GM23248 (cell line): Measurements from ENCODE around the gene CYP3A4. TPM values are rescaled to one million over a fixed set of nuclear protein-coding genes. Genes with fewer than 3 reads are reported as not detected.

Source experiments
- DNase-seq: peaks from one replicate; pipeline ENCODE4 v3.0.0-alpha.2; 2015
- H2AFZ ChIP-seq: fragments of 200-600 bp; sonication (generic); 2 replicates; pipeline ENCODE4 v1.6.1; 2016; ENCODE audit warnings: antibody characterized with exemption
- H3F3A ChIP-seq: fragments of 200-600 bp; sonication (generic); 2 replicates; pipeline ENCODE4 v1.6.1; 2016; ENCODE audit warnings: mild to moderate bottlenecking, antibody characterized with exemption, mixed run types; ENCODE audit not compliant: insufficient read depth
- H3K27ac ChIP-seq: fragments of 200-600 bp; sonication (generic); 2 replicates; pipeline ENCODE4 v1.5.1; 2016; ENCODE audit warnings: mild to moderate bottlenecking
- H3K27me3 ChIP-seq: fragments of 200-600 bp; sonication (generic); replicated peaks from 2 replicates; pipeline ENCODE4 v1.6.1; 2016; ENCODE audit warnings: mild to moderate bottlenecking; ENCODE audit not compliant: insufficient read depth
- H3K36me3 ChIP-seq: fragments of 200-600 bp; sonication (generic); 2 replicates; pipeline ENCODE4 v1.6.1; 2016; ENCODE audit warnings: low read depth, mild to moderate bottlenecking
- H3K4me1 ChIP-seq: fragments of 200-600 bp; sonication (generic); 2 replicates; pipeline ENCODE4 v1.6.1; 2016; ENCODE audit warnings: mild to moderate bottlenecking; ENCODE audit not compliant: insufficient read depth
- H3K4me2 ChIP-seq: fragments of 200-600 bp; sonication (generic); one replicate; pipeline ENCODE4 v1.6.1; 2016; ENCODE audit warnings: mild to moderate bottlenecking; ENCODE audit not compliant: unreplicated experiment
- H3K4me3 ChIP-seq: fragments of 200-600 bp; sonication (generic); 2 replicates; pipeline ENCODE4 v1.5.1; 2016; ENCODE audit warnings: mild to moderate bottlenecking
- H3K79me2 ChIP-seq: fragments of 200-600 bp; sonication (generic); 2 replicates; pipeline ENCODE4 v1.6.1; 2016; ENCODE audit warnings: mild to moderate bottlenecking; ENCODE audit not compliant: insufficient read depth
- H3K9ac ChIP-seq: fragments of 200-600 bp; sonication (generic); 2 replicates; pipeline ENCODE4 v1.6.1; 2016; ENCODE audit warnings: mild to moderate bottlenecking
- H3K9me2 ChIP-seq: fragments of 200-600 bp; sonication (generic); 2 replicates; pipeline ENCODE4 v1.6.1; 2016; ENCODE audit warnings: mixed run types, mild to moderate bottlenecking, moderate library complexity; ENCODE audit not compliant: insufficient read depth
- H3K9me3 ChIP-seq: fragments of 200-600 bp; sonication (generic); one replicate; pipeline ENCODE4 v1.6.1; 2017; ENCODE audit warnings: low read depth
- H4K20me1 ChIP-seq: fragments of 200-600 bp; sonication (generic); 2 replicates; pipeline ENCODE4 v1.6.0; 2016; ENCODE audit not compliant: insufficient read depth
- EZH2 ChIP-seq: fragments of 200-600 bp; sonication (generic); IDR thresholded peaks from 2 replicates; pipeline ENCODE4 v1.6.1; 2018; ENCODE audit warnings: antibody characterized with exemption, mild to moderate bottlenecking; ENCODE audit not compliant: insufficient read depth, poor library complexity, severe bottlenecking
- EZH2phosphoT487 ChIP-seq: fragments of 200-600 bp; sonication (generic); IDR thresholded peaks from 2 replicates; pipeline ENCODE4 v1.6.1; 2018; ENCODE audit warnings: antibody characterized with exemption, moderate library complexity, mild to moderate bottlenecking, low read depth; ENCODE audit not compliant: insufficient read depth
- WGBS, 2 experiments: methylation state at CpG; one replicate each; pipeline ENCODE4 v1.1.6; 2015 to 2017; ENCODE audit warnings: low lambda C conversion rate in 2 of 2, low coverage in 1 of 2; ENCODE audit errors: missing lambda C conversion rate in 2 of 2; 5-methylcytosine and 5-hydroxymethylcytosine counted together
- in situ Hi-C: fragments of 300-500 bp; cut with MboI; formaldehyde crosslinking; loops from 2 replicates; pipeline ENCODE4 v1.15.0; 2020
- polyA plus RNA-seq: library from polyadenylated mRNA; unstranded; fragments of >200 nt; fragmentation: Nextera tagmentation; extraction: Ambion mirVana; gene quantifications from 2 replicates; pipeline ENCODE4 v1.2.1, GENCODE V29; 2016
- total RNA-seq: library from RNA; depleted of rRNA; stranded (reverse); fragments of >200 nt; shearing (Covaris generic); gene quantifications from 2 replicates; pipeline ENCODE4 v1.2.3, GENCODE V29; 2014; rRNA removed

The CYP3A4 gene
- total RNA-seq (not detected in 2 replicates), polyA plus RNA-seq (not detected in 2 replicates)

DNA sequence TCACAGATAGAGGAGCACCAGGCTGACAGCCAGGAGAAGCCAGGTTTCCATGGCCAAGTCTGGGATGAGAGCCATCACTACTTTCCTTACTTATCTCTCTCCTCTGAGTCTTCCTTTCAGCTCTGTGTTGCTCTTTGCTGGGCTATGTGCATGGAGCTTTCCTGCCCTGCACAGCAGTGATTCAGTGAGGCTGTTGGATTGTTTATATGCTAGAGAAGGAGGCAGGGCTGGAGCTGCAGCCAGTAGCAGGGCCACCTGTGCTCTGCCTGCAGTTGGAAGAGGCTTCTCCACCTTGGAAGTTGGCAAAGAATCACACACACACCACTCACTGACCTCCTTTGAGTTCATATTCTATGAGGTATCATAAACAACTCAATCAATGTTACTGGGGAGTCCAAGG, at the start of gene CYP3A4:
Gene CYP3A4 (minus strand): TSS at position 178 of the 400 bp plus-strand sequence. CDS start 103 bp downstream, at position 75.
- H3K9me3 ChIP-seq, result no peaks in the 10 kb centered on the region
- no peaks in the 10 kb centered on the region for H3K36me3 ChIP-seq
- H4K20me1 ChIP-seq, result no peaks in the 10 kb centered on the region
- H3F3A ChIP-seq, result peaks cover 6% of the 10 kb centered on the region; the same call in 1 of the 2 replicates
- peaks cover 9% of the 10 kb centered on the region for H3K4me1 ChIP-seq
- in situ Hi-C loops, result no loop called here
- no peak within 1 kb of the TSS for H3K9ac ChIP-seq
- H2AFZ ChIP-seq, result no peak within 1 kb of the TSS
- TF ChIP-seq EZH2 (no peak), EZH2phosphoT487 (no peak)
- H3K4me2 ChIP-seq, result no peak within 1 kb of the TSS
- H3K4me3 ChIP-seq, result no peak within 1 kb of the TSS
- DNase-seq, result peak; percentile 6
- H3K27ac ChIP-seq, result no peak within 1 kb of the TSS
- peaks cover 43% of the 10 kb centered on the region; the same call in 1 of the 2 replicates for H3K27me3 ChIP-seq
- H3K79me2 ChIP-seq, result no peaks in the 10 kb centered on the region
- no peaks in the 10 kb centered on the region for H3K9me2 ChIP-seq

DNA sequence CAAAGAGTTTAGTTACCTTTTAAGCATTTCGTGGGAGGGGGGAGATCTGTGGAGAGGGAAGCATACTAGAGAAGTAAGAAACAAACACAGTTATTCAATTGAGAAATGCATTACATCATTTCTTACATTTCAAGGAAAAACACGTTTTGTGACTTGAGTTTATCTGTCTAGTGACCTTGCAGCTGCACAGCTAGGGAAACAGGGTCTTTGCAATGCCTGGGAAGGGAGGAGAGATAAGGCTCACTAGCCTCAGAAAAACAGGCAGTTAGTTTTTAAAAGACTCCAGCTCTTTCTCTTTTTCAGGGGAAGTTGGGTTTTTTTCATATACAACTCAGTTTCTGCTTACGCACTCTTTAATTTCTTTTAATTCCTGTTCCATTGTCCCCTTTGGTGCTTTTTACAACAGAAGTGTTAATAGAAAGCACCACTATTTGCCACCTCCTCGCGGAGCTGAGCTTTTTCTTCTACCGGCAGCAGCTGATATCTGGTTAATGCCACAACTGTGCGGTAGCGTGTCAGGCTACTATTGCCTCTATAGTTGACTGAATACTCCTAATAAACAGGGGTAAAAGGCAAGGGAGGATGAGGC, 49.4 kb upstream of the CYP3A4 start:
- no peak for DNase-seq
- TF ChIP-seq EZH2phosphoT487 (no peak), EZH2 (no peak)
- Histone ChIP-seq H3K79me2 (no peaks in the 10 kb centered on the region), H3K27me3 (peaks cover 32% of the 10 kb centered on the region), H3F3A (no peaks in the 10 kb centered on the region), H4K20me1 (no peaks in the 10 kb centered on the region), H3K9me2 (no peaks in the 10 kb centered on the region), H3K4me1 (no peaks in the 10 kb centered on the region), H2AFZ (no peak overlapping the region), H3K36me3 (no peaks in the 10 kb centered on the region), H3K9me3 (no peaks in the 10 kb centered on the region), H3K27ac (no peak overlapping the region), H3K9ac (no peak overlapping the region), H3K4me2 (no peak overlapping the region), H3K4me3 (no peak overlapping the region)
- in situ Hi-C loops, result no loop called here
- 48 to 53% methylated on average over 8 of the region's 8 CpGs for WGBS, 2 experiments

DNA sequence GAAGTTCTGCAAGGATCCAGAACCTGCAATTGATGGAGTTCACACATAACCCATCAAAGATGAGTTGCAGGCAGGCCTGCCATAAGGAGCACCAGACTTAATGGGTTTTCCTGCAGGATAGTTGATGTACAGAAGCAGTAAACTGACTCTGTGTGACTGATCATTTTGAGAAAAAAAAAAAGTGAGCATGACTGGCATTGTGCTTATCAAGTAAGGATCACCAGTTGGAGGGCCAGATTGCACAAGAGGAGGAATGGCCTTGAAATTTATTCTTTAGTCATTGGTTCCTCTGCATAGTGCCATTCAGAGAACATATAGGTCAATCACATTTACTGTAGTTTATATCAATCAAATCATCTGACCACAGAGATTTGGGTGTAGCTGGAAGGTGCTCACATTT, 47.6 kb upstream of the CYP3A4 start:
- DNase-seq, result no peak
- H3K9me2 ChIP-seq, result no peaks in the 10 kb centered on the region
- H3K36me3 ChIP-seq, result no peaks in the 10 kb centered on the region
- H2AFZ ChIP-seq, result no peak overlapping the region
- no peaks in the 10 kb centered on the region for H3K4me1 ChIP-seq
- H3K4me2 ChIP-seq, result no peak overlapping the region
- in situ Hi-C loops, result no loop called here
- no peak for TF ChIP-seq EZH2phosphoT487
- TF ChIP-seq EZH2, result no peak
- no peak overlapping the region for H3K27ac ChIP-seq
- no peaks in the 10 kb centered on the region for H3F3A ChIP-seq
- no peaks in the 10 kb centered on the region for H4K20me1 ChIP-seq
- peaks cover 34% of the 10 kb centered on the region for H3K27me3 ChIP-seq
- no peaks in the 10 kb centered on the region for H3K79me2 ChIP-seq
- no peaks in the 10 kb centered on the region for H3K9me3 ChIP-seq
- H3K9ac ChIP-seq, result no peak overlapping the region
- H3K4me3 ChIP-seq, result no peak overlapping the region

- no peak overlapping the region for H3K27ac ChIP-seq
- no peak overlapping the region for H2AFZ ChIP-seq
- in situ Hi-C loops, result no loop called here
- no peak overlapping the region for H3K9ac ChIP-seq
- TF ChIP-seq EZH2phosphoT487 (no peak), EZH2 (no peak)
- no peak overlapping the region for H3K4me2 ChIP-seq
- WGBS, 2 experiments, result 94 to 97% methylated on average over 1 of the region's 1 CpG
- no peak overlapping the region for H3K4me3 ChIP-seq
- H3K27me3 ChIP-seq, result peaks cover 42% of the 10 kb centered on the region
- no peaks in the 10 kb centered on the region for H3K4me1 ChIP-seq
- H3K36me3 ChIP-seq, result no peaks in the 10 kb centered on the region
- H4K20me1 ChIP-seq, result no peaks in the 10 kb centered on the region
- no peak for DNase-seq
- no peaks in the 10 kb centered on the region for H3K9me2 ChIP-seq
- H3K79me2 ChIP-seq, result no peaks in the 10 kb centered on the region
- H3F3A ChIP-seq, result no peaks in the 10 kb centered on the region
- H3K9me3 ChIP-seq, result no peaks in the 10 kb centered on the region
Observed at GRCh38 chr7:99829524-99830160, 45.7 kb upstream of the CYP3A4 start.
